ENCODE measurements around the gene SLC17A7. TPM values are rescaled to one million over a fixed set of nuclear protein-coding genes. Genes with fewer than 3 reads are reported as not detected.

The SLC17A7 gene
- total and polyA plus RNA-seq, 2 donors (not counting 3 experiments of a cell fraction or from before 2014, with no cell fraction given) = 0.07 to 0.13 TPM

DNA sequence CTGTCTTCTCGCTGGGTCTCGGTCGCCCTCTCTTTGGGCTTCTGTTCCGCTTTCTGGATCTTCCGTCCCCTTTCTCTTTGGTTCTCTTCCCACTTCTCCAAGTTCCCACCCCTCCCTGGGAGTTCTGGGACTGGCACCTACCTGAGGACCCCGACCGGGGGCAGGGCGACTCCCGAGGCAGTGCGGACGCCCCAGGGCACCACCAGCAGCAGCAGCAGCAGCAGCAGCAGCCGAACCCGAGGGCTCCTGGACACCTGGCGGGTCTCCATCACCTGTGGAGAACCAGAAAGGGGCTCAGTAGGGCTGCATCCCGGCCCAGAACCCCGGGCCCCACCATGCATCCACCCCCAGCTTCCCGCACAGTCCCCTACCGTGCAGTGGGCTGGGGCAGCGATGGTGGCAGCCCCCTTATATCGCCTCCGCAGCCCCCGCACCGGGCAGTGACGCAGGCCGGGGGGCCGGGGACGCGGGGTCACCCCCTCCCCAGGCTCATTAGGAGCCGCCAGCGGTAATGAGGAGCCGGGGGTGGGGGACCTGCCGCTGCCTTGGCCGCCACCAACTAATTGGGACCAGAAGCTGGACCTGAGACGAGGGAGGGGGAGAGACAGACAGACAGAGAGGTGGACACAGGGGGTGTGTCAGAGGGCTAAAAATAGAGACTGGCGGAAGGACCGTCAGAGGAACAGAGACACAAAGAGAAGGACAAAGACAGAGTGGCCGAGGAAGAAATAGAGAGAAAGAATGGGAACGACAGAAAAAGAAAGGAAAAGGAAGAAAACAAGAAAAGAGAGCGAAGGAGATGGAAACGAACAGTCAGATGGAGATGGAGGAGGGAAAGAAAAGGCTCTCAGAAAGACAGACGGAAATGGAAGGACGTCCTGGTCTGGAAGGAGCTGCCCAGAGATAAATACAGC lies 18.0 kb downstream of the SLC17A7 start, which contains the start of gene PTH2:
Gene PTH2 (minus strand): TSS at position 371 of the 914 bp plus-strand sequence. CDS start 102 bp downstream, at position 269.
- no TSS peak for BruUV-seq (replicated peaks)
- CTCF ChIA-PET = no interaction called here
- TF ChIP-seq GATA2 (IDR thresholded peaks at IDR 0.05; ENCODE audit: insufficient read depth, insufficient read length, low read depth, low read length) = no peak
- TF ChIP-seq EZH2 (IDR thresholded peaks at IDR 0.05; ENCODE audit: borderline replicate concordance, low read depth, low read length, severe bottlenecking) = peak; percentile 74
- Histone ChIP-seq H3K4me2 (ENCODE audit: insufficient read depth, low read length) (no peak within 1 kb of the TSS), H3K4me3 (replicated peaks in 1 of 3; ENCODE audit: insufficient read depth in 1 of 3, low read depth in 1 of 3, low read length in 3 of 3) (no peak within 1 kb of the TSS), H2AFZ (ENCODE audit: low read depth, low read length) (peak within 1 kb of the TSS; percentile 15), H3K9me1 (replicated peaks; ENCODE audit: control insufficient read depth, extremely low read depth, insufficient read depth, low read length) (no peaks in the 10 kb centered on the region), H4K20me1 (replicated peaks; ENCODE audit: control insufficient read depth, extremely low read depth, insufficient read depth, low read length) (no peaks in the 10 kb centered on the region), H3K36me3 (ENCODE audit: control insufficient read depth in 2 of 2, extremely low read depth in 1 of 2, insufficient read depth in 2 of 2, low read length in 2 of 2) (no peaks in the 10 kb centered on the region), H3K9me3 (replicated peaks; ENCODE audit: control insufficient read depth, insufficient read depth, low read length) (no peaks in the 10 kb centered on the region), H3K27me3 (ENCODE audit: control insufficient read depth in 2 of 2, insufficient read depth in 2 of 2, low read length in 2 of 2) (peaks cover 74 to 90% of the 10 kb centered on the region in 2 experiments), H3K4me1 (ENCODE audit: control insufficient read depth, extremely low read depth, insufficient read depth, low read length) (no peaks in the 10 kb centered on the region), H3K27ac (ENCODE audit: insufficient read depth, low read depth, low read length) (no peak within 1 kb of the TSS), H3K9ac (replicated peaks; ENCODE audit: extremely low read depth, insufficient read depth, low read length) (no peak within 1 kb of the TSS), H3K79me2 (ENCODE audit: control insufficient read depth, insufficient read depth, low read length) (no peaks in the 10 kb centered on the region)
- POLR2A ChIA-PET = no interaction called here
- FAIRE-seq (peak; percentile 8), DNase-seq (ENCODE audit: low read depth, low spot score) (no peak)
- intact Hi-C loops (cut with micrococcal nuclease) (no loop called here), dilution Hi-C loops (cut with MboI; ENCODE audit: extremely low pct_ligation_motif_present, low sequenced_read_pairs) (no loop called here)

DNA sequence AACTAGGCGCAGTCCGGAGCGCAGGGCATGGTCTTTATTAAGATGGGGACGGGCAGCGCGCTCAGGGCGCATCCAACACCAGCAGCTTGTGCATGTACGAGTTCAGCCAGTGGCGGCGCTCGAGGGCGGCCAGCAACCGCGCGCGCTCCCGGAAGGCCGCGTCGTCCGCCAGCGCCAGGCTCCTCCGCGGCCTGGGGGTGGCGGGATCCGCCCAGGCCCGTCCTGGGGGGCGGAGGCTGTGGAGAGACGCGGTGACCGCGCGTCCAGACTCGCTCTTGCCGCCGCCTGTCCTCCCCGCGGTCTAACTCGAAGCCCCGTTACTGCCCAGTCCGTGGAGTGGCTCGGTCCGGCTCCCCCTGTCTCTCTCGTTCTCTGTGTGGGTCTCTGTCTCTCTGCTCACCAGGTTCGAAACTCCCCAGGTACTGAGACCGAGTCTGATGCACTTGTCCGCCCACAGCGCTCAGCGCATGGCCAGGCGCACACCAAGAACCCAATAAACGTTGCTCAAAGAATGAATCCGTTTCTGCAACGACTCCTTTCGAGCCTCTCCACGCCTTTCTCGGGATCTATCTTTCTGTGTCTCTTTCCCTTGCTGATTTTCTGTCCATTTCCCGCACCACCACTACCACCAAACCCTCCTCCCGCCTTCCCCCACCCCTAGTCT lies 18.8 kb downstream of the SLC17A7 start:
- DNase-seq (ENCODE audit: low read depth, low spot score) = peak; percentile 28
- H3K9me3 ChIP-seq (replicated peaks; ENCODE audit: control insufficient read depth, insufficient read depth, low read length) = no peaks in the 10 kb centered on the region
- H3K36me3 ChIP-seq (ENCODE audit: control insufficient read depth in 2 of 2, extremely low read depth in 1 of 2, insufficient read depth in 2 of 2, low read length in 2 of 2) = no peaks in the 10 kb centered on the region
- CTCF ChIA-PET = interaction anchor here (1.0 kb wide), 1 partner anchor 11 kb away, joined by 3 read pairs; no protein-coding TSS in a partner anchor
- no peaks in the 10 kb centered on the region for H3K9me1 ChIP-seq (replicated peaks; ENCODE audit: control insufficient read depth, extremely low read depth, insufficient read depth, low read length)
- no peak overlapping the region for H3K9ac ChIP-seq (replicated peaks; ENCODE audit: extremely low read depth, insufficient read depth, low read length)
- intact Hi-C loops (cut with micrococcal nuclease) = no loop called here
- H3K27ac ChIP-seq (ENCODE audit: insufficient read depth, low read depth, low read length) = no peak overlapping the region
- dilution Hi-C loops (cut with MboI; ENCODE audit: extremely low pct_ligation_motif_present, low sequenced_read_pairs) = no loop called here
- POLR2A ChIA-PET = no interaction called here
- H3K27me3 ChIP-seq (ENCODE audit: control insufficient read depth in 2 of 2, insufficient read depth in 2 of 2, low read length in 2 of 2) = peaks cover 69 to 91% of the 10 kb centered on the region in 2 experiments
- no peak overlapping the region for H3K4me3 ChIP-seq (replicated peaks in 1 of 3; ENCODE audit: insufficient read depth in 1 of 3, low read depth in 1 of 3, low read length in 3 of 3)
- TF ChIP-seq EZH2 (IDR thresholded peaks at IDR 0.05; ENCODE audit: borderline replicate concordance, low read depth, low read length, severe bottlenecking) (peak; percentile 80), GATA2 (IDR thresholded peaks at IDR 0.05; ENCODE audit: insufficient read depth, insufficient read length, low read depth, low read length) (no peak), POLR2AphosphoS5 (IDR thresholded peaks at IDR 0.05; ENCODE audit: insufficient read depth, low read depth, low read length) (no peak), MYC (IDR thresholded peaks at IDR 0.05; ENCODE audit: low read depth, low read length) (no peak), JUN (IDR thresholded peaks at IDR 0.05; ENCODE audit: borderline replicate concordance, insufficient read depth, insufficient read length, low read depth) (no peak), FOS (IDR thresholded peaks at IDR 0.05; ENCODE audit: borderline replicate concordance, insufficient read depth, low read length) (no peak), POLR2A (IDR thresholded peaks at IDR 0.05; ENCODE audit: low read depth, low read length) (no peak)
- TF ChIP-seq, protein P1, sequence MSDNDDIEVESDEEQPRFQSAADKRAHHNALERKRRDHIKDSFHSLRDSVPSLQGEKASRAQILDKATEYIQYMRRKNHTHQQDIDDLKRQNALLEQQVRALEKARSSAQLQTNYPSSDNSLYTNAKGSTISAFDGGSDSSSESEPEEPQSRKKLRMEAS (IDR thresholded peaks at IDR 0.05; ENCODE audit: insufficient read depth, insufficient read length) = no peak
- TF ChIP-seq, protein P2, sequence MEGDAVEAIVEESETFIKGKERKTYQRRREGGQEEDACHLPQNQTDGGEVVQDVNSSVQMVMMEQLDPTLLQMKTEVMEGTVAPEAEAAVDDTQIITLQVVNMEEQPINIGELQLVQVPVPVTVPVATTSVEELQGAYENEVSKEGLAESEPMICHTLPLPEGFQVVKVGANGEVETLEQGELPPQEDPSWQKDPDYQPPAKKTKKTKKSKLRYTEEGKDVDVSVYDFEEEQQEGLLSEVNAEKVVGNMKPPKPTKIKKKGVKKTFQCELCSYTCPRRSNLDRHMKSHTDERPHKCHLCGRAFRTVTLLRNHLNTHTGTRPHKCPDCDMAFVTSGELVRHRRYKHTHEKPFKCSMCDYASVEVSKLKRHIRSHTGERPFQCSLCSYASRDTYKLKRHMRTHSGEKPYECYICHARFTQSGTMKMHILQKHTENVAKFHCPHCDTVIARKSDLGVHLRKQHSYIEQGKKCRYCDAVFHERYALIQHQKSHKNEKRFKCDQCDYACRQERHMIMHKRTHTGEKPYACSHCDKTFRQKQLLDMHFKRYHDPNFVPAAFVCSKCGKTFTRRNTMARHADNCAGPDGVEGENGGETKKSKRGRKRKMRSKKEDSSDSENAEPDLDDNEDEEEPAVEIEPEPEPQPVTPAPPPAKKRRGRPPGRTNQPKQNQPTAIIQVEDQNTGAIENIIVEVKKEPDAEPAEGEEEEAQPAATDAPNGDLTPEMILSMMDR (IDR thresholded peaks at IDR 0.05; ENCODE audit: extremely low read depth in 1 of 2, insufficient read depth in 1 of 2, low read depth in 1 of 2, low read length in 2 of 2) = peak; percentile 25 to 55
- H3K79me2 ChIP-seq (ENCODE audit: control insufficient read depth, insufficient read depth, low read length) = no peaks in the 10 kb centered on the region
- no peaks in the 10 kb centered on the region for H4K20me1 ChIP-seq (replicated peaks; ENCODE audit: control insufficient read depth, extremely low read depth, insufficient read depth, low read length)
- peak overlapping the region; percentile 15 for H2AFZ ChIP-seq (ENCODE audit: low read depth, low read length)
- H3K4me2 ChIP-seq (ENCODE audit: insufficient read depth, low read length) = no peak overlapping the region
- H3K4me1 ChIP-seq (ENCODE audit: control insufficient read depth, extremely low read depth, insufficient read depth, low read length) = no peaks in the 10 kb centered on the region
- FAIRE-seq = peak; percentile 26
- BruUV-seq (replicated peaks) = no TSS peak
